Measurements from ENCODE around the gene FAM13C. TPM values are rescaled to one million over a fixed set of nuclear protein-coding genes. Genes with fewer than 3 reads are reported as not detected.

The FAM13C gene
- total and polyA plus RNA-seq, 2 of the 13 experiments (the other 11 are each of a cell fraction or from before 2014, with no cell fraction given), result 0.07 to 0.26 TPM

DNA sequence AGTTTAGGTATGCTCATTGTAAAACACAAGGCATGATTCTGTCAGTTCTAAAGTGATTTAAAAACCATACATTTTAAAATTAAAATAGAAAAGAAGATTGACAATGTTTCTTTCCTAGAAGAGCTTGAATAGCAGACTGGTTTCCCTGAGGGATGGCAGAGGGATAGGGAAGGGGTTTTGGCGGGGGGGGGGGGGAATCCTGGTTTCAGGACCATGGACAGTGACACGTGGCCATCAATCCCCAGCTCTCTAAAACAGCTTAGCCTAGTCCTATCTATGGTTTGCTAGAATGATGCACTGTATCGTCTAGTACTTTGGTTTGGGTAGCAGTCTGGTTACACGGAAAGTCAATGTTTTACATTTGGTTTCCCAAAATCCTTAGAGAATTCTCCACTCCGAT lies 97.2 kb downstream of the FAM13C start (continued):
- TF ChIP-seq, protein P1, sequence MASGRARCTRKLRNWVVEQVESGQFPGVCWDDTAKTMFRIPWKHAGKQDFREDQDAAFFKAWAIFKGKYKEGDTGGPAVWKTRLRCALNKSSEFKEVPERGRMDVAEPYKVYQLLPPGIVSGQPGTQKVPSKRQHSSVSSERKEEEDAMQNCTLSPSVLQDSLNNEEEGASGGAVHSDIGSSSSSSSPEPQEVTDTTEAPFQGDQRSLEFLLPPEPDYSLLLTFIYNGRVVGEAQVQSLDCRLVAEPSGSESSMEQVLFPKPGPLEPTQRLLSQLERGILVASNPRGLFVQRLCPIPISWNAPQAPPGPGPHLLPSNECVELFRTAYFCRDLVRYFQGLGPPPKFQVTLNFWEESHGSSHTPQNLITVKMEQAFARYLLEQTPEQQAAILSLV (CRISPR knock-in tag; IDR thresholded peaks at IDR 0.05; ENCODE audit: borderline replicate concordance), result no peak
- TF ChIP-seq TOE1 (CRISPR knock-in tag; IDR thresholded peaks at IDR 0.05), result no peak
- TF ChIP-seq, protein P2, sequence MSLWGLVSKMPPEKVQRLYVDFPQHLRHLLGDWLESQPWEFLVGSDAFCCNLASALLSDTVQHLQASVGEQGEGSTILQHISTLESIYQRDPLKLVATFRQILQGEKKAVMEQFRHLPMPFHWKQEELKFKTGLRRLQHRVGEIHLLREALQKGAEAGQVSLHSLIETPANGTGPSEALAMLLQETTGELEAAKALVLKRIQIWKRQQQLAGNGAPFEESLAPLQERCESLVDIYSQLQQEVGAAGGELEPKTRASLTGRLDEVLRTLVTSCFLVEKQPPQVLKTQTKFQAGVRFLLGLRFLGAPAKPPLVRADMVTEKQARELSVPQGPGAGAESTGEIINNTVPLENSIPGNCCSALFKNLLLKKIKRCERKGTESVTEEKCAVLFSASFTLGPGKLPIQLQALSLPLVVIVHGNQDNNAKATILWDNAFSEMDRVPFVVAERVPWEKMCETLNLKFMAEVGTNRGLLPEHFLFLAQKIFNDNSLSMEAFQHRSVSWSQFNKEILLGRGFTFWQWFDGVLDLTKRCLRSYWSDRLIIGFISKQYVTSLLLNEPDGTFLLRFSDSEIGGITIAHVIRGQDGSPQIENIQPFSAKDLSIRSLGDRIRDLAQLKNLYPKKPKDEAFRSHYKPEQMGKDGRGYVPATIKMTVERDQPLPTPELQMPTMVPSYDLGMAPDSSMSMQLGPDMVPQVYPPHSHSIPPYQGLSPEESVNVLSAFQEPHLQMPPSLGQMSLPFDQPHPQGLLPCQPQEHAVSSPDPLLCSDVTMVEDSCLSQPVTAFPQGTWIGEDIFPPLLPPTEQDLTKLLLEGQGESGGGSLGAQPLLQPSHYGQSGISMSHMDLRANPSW (CRISPR knock-in tag; IDR thresholded peaks at IDR 0.05; ENCODE audit: borderline replicate concordance), result no peak
- no peak for TF ChIP-seq TBX3 (IDR thresholded peaks at IDR 0.05; ENCODE audit: borderline replicate concordance)
- 0 out of 2 replicates have a peak, but pooled peaks have one; percentile 38 for TF ChIP-seq PCBP1 (IDR thresholded peaks at IDR 0.05; ENCODE audit: borderline replicate concordance, low read depth, low read length)
- TF ChIP-seq ZNF781 (CRISPR knock-in tag; IDR thresholded peaks at IDR 0.05; ENCODE audit: borderline replicate concordance, not compliant biosample characterization), result no peak
- TF ChIP-seq HNRNPK (IDR thresholded peaks at IDR 0.05; ENCODE audit: low read depth, low read length, poor library complexity, severe bottlenecking), result peak; percentile 89
- no peak for TF ChIP-seq POLR2AphosphoS2 (IDR thresholded peaks at IDR 0.05; ENCODE audit: low read depth, low read length)
- TF ChIP-seq TARDBP (CRISPR knock-in tag; IDR thresholded peaks at IDR 0.05), result no peak
- no peak for TF ChIP-seq CBX1 (IDR thresholded peaks at IDR 0.05; ENCODE audit: low read depth)
- TF ChIP-seq NBN (conservative IDR thresholded peaks at IDR 0.05), result no peak

All from HepG2 (cell line).